ENCODE results near the gene FCHSD2. TPM values are rescaled to one million over a fixed set of nuclear protein-coding genes. Genes with fewer than 3 reads are reported as not detected.

FCHSD2 gene
- total RNA-seq, 2 donors from 2014 or later, result 56.5 to 75.3 TPM

GRCh38 chr11:73099512-73100266, 42.4 kb downstream of the FCHSD2 start:
- no peak for ATAC-seq (ENCODE audit: insufficient number of reproducible peaks, low FRiP score, low read depth)
- no peaks in the 10 kb centered on the region for H3K27me3 ChIP-seq (replicated peaks; ENCODE audit: insufficient read depth)
- no peak for TF ChIP-seq CTCF (IDR thresholded peaks at IDR 0.05)

GRCh38 chr11:73095613-73096012, 46.5 kb downstream of the FCHSD2 start:
- no peaks in the 10 kb centered on the region for H3K27me3 ChIP-seq (replicated peaks; ENCODE audit: insufficient read depth)
- DNase-seq (ENCODE audit: low spot score) (no peak), ATAC-seq (ENCODE audit: insufficient number of reproducible peaks, low FRiP score, low read depth) (no peak)
- no peaks in the 10 kb centered on the region for H3K36me3 ChIP-seq
- no peak for TF ChIP-seq CTCF (IDR thresholded peaks at IDR 0.05)
- H3K9me3 ChIP-seq, result no peaks in the 10 kb centered on the region
- H3K4me1 ChIP-seq (ENCODE audit: control insufficient read depth in 1 of 2, low read depth in 2 of 2), result peaks cover 9 to 25% of the 10 kb centered on the region in 2 donors
- no peak overlapping the region for H3K4me3 ChIP-seq
- peak overlapping the region; percentile 14 to 57 for H3K27ac ChIP-seq

More at GRCh38 chr11:73099512-73100266, 42.4 kb downstream of the FCHSD2 start:
- Histone ChIP-seq H3K9me3 (no peaks in the 10 kb centered on the region), H3K27ac (no peak overlapping the region), H3K36me3 (no peaks in the 10 kb centered on the region), H3K4me1 (ENCODE audit: control insufficient read depth in 1 of 2, low read depth in 2 of 2) (peaks cover 9 to 25% of the 10 kb centered on the region in 2 donors), H3K4me3 (no peak overlapping the region)
- no peak for DNase-seq (ENCODE audit: low spot score)

DNA sequence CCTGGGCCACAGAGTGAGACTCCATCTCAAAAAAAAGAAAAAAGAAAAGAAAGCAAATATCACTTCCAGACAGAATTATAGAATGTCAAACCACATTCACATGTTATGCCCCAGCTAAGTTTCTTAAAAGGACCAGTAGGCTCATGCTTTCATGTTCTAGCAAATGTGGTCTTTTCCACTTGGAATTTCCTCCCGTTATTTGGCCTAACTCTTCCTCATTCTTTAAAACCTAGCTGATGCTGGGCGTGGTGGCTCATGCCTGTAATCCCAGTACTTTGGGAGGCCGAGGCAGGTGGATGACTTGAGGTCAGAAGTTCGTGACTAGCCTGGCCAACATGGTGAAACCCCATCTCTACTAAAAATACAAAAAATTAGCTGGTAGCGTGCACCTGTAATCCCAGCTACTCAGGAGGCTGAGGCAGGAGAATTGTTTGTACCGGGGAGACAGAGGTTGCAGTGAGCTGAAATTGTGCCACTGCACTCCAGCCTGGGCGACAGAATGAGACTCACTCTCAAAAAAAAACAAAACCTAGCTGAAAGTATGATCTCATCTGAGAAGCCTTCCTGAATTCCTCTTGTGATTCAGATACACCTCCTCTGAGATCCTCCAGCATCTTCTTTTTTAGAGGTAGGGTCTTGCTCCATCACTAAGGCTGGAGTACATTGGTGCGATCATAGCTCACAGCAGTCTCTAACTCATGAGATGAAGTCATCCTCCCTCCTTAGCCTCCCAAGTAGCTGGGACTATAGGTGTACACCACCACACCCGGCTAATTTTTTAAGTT, 50.4 kb downstream of the FCHSD2 start:
- DNase-seq (ENCODE audit: low spot score) (no peak), ATAC-seq (ENCODE audit: insufficient number of reproducible peaks, low FRiP score, low read depth) (no peak)
- no peak for TF ChIP-seq CTCF (IDR thresholded peaks at IDR 0.05)
- Histone ChIP-seq H3K36me3 (no peaks in the 10 kb centered on the region), H3K4me1 (ENCODE audit: control insufficient read depth in 1 of 2, low read depth in 2 of 2) (peaks cover 28 to 29% of the 10 kb centered on the region in 2 donors), H3K27me3 (replicated peaks; ENCODE audit: insufficient read depth) (no peaks in the 10 kb centered on the region), H3K4me3 (no peak overlapping the region), H3K27ac (peak overlapping the region in 1 of 2 donors; percentile 19), H3K9me3 (no peaks in the 10 kb centered on the region)

DNA sequence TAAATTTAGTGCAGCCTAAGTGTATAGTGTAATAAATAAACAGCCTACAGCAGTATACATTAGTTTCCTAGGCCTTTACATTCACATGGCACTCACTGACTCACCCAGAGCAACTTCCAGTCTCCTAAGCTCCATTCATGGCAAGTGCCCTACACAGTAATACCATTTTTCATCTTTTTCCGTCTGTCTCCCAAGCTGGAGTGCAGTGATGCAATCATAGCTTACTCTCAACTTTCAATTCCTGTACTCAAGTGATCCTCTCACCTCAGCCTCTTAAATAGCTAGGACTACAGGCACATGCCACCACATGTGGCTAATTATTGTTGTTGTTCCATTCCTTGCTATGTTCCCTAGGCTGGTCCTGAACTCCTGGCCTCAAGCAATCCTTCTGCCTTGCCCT, 54.4 kb downstream of the FCHSD2 start:
- Histone ChIP-seq H3K4me3 (no peak overlapping the region), H3K36me3 (no peaks in the 10 kb centered on the region), H3K4me1 (ENCODE audit: control insufficient read depth in 1 of 2, low read depth in 2 of 2) (peaks cover 22 to 23% of the 10 kb centered on the region in 2 donors), H3K27ac (peak overlapping the region in 1 of 2 donors; percentile 31), H3K27me3 (replicated peaks; ENCODE audit: insufficient read depth) (no peaks in the 10 kb centered on the region), H3K9me3 (no peaks in the 10 kb centered on the region)
- ATAC-seq (ENCODE audit: insufficient number of reproducible peaks, low FRiP score, low read depth) (no peak), DNase-seq (ENCODE audit: low spot score) (no peak)
- no peak for TF ChIP-seq CTCF (IDR thresholded peaks at IDR 0.05)

DNA sequence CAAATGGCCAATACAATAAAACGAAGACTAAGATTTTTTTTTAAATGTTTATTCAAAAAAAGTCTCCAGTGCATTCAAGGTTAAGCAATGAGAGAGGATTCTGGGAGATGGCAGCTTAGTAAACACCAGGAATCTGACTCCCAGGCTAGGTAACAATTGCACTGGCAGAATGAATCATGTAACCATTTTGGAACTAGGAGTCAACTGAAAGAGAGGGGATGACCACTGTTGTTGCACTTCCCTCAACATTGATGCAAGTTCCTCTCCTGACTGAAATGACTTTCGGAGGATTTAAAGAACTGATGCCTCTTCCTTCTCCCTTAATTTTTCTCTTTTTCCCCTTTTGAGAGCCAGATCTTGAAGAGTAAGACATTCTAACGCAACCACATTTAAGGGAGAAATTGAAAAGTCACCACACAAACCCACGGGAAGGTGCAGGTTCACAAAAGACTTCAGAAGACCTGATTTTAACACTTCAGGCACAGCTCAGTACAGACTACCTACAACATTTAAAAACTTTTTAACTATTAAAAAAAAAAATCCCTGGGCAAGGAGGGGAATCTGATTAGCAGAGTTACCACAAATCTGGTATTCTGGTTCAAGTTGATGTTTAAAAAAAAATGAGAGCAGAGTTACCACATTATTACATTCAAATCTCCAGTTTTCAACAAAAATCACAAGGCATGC, 56.8 kb downstream of the FCHSD2 start:
- H3K27ac ChIP-seq, result no peak overlapping the region
- no peak for ATAC-seq (ENCODE audit: insufficient number of reproducible peaks, low FRiP score, low read depth)
- DNase-seq (ENCODE audit: low spot score), result no peak

More for the DNA sequence above, 56.8 kb downstream of the FCHSD2 start:
- H3K4me3 ChIP-seq, result no peak overlapping the region
- H3K27me3 ChIP-seq (replicated peaks; ENCODE audit: insufficient read depth), result no peaks in the 10 kb centered on the region
- peaks cover 22 to 23% of the 10 kb centered on the region in 2 donors for H3K4me1 ChIP-seq (ENCODE audit: control insufficient read depth in 1 of 2, low read depth in 2 of 2)
- no peaks in the 10 kb centered on the region for H3K36me3 ChIP-seq
- no peaks in the 10 kb centered on the region for H3K9me3 ChIP-seq
- no peak for TF ChIP-seq CTCF (IDR thresholded peaks at IDR 0.05)

Measured in thoracic aorta (tissue), 2 donors.